C4-2B (cell line): ENCODE data around the gene C21orf58.

Experiments
- CTCF ChIP-seq: fragments of 450-650 bp; conservative IDR thresholded peaks from 2 replicates; pipeline ENCODE4 v1.5.1; 2017; ENCODE audit warnings: mild to moderate bottlenecking
- ZFX ChIP-seq: fragments of 450-650 bp; IDR thresholded peaks from 2 replicates; pipeline ENCODE4 v1.6.1; 2017

- TF ChIP-seq CTCF (no peak), ZFX (no peak)
Measured at GRCh38 chr21:46347203-46347550, 23.5 kb upstream of the C21orf58 start.
